ENCODE results near the gene ABCG5. TPM values are rescaled to one million over a fixed set of nuclear protein-coding genes. Genes with fewer than 3 reads are reported as not detected.

ABCG5 gene
- total RNA-seq, 1 donor from 2014 or later: not detected

GRCh38 chr2:43812947-43813346, 25.7 kb downstream of the ABCG5 start:
- Histone ChIP-seq H3K27me3 (ENCODE audit: control insufficient read depth, insufficient read depth, low read length) (no peaks in the 10 kb centered on the region), H3K36me3 (ENCODE audit: control insufficient read depth, insufficient read depth, low read length) (no peaks in the 10 kb centered on the region), H3K4me3 (ENCODE audit: low read depth, low read length) (no peak overlapping the region)
- TF ChIP-seq CTCF (IDR thresholded peaks at IDR 0.05; ENCODE audit: insufficient read depth, low read length, severe bottlenecking): no peak
- FAIRE-seq (no peak), DNase-seq (ENCODE audit: low read depth) (no peak)

- no peaks in the 10 kb centered on the region for H3K27me3 ChIP-seq (ENCODE audit: control insufficient read depth, insufficient read depth, low read length)
- FAIRE-seq: no peak
- H3K36me3 ChIP-seq (ENCODE audit: control insufficient read depth, insufficient read depth, low read length): no peaks in the 10 kb centered on the region
- no peak for TF ChIP-seq CTCF (IDR thresholded peaks at IDR 0.05; ENCODE audit: insufficient read depth, low read length, severe bottlenecking)
- H3K4me3 ChIP-seq (ENCODE audit: low read depth, low read length): no peak overlapping the region
- DNase-seq (ENCODE audit: low read depth): no peak
Observed at GRCh38 chr2:43812006-43812405, 26.6 kb downstream of the ABCG5 start.

- no peaks in the 10 kb centered on the region for H3K36me3 ChIP-seq (ENCODE audit: control insufficient read depth, insufficient read depth, low read length)
Observed at GRCh38 chr2:43810888-43811287, 27.8 kb downstream of the ABCG5 start.

GRCh38 chr2:43810452-43810851, 28.2 kb downstream of the ABCG5 start:
- Histone ChIP-seq H3K4me3 (ENCODE audit: low read depth, low read length) (no peak overlapping the region), H3K27me3 (ENCODE audit: control insufficient read depth, insufficient read depth, low read length) (no peaks in the 10 kb centered on the region), H3K36me3 (ENCODE audit: control insufficient read depth, insufficient read depth, low read length) (no peaks in the 10 kb centered on the region)
- DNase-seq (ENCODE audit: low read depth): no peak
- FAIRE-seq: no peak
- TF ChIP-seq CTCF (IDR thresholded peaks at IDR 0.05; ENCODE audit: insufficient read depth, low read length, severe bottlenecking): no peak

More at GRCh38 chr2:43810888-43811287, 27.8 kb downstream of the ABCG5 start:
- Histone ChIP-seq H3K27me3 (ENCODE audit: control insufficient read depth, insufficient read depth, low read length) (no peaks in the 10 kb centered on the region), H3K4me3 (ENCODE audit: low read depth, low read length) (no peak overlapping the region)
- FAIRE-seq (no peak), DNase-seq (ENCODE audit: low read depth) (no peak)
- TF ChIP-seq CTCF (IDR thresholded peaks at IDR 0.05; ENCODE audit: insufficient read depth, low read length, severe bottlenecking): no peak

- FAIRE-seq (no peak), DNase-seq (ENCODE audit: low read depth) (no peak)
- Histone ChIP-seq H3K4me3 (ENCODE audit: low read depth, low read length) (no peak overlapping the region), H3K27me3 (ENCODE audit: control insufficient read depth, insufficient read depth, low read length) (no peaks in the 10 kb centered on the region), H3K36me3 (ENCODE audit: control insufficient read depth, insufficient read depth, low read length) (no peaks in the 10 kb centered on the region)
- TF ChIP-seq CTCF (IDR thresholded peaks at IDR 0.05; ENCODE audit: insufficient read depth, low read length, severe bottlenecking): no peak
Observed at GRCh38 chr2:43806719-43807031, 32.0 kb downstream of the ABCG5 start.

- TF ChIP-seq CTCF (IDR thresholded peaks at IDR 0.05; ENCODE audit: insufficient read depth, low read length, severe bottlenecking): no peak
- no peak overlapping the region for H3K4me3 ChIP-seq (ENCODE audit: low read depth, low read length)
- H3K36me3 ChIP-seq (ENCODE audit: control insufficient read depth, insufficient read depth, low read length): no peaks in the 10 kb centered on the region
- no peaks in the 10 kb centered on the region for H3K27me3 ChIP-seq (ENCODE audit: control insufficient read depth, insufficient read depth, low read length)
- DNase-seq (ENCODE audit: low read depth): peak; percentile 29
- no peak for FAIRE-seq
Observed at GRCh38 chr2:43803113-43803512, 35.5 kb downstream of the ABCG5 start.
